Panc1 (cell line): ENCODE measurements around the gene GPD1. TPM values are rescaled to one million over a fixed set of nuclear protein-coding genes. Genes with fewer than 3 reads are reported as not detected.
A peak's percentile ranks its signal among the peaks of the same experiment; 100 is the strongest.

ENCODE experiments used
- ATAC-seq: fragments of 200-7000 bp; cut with Tn5 transposase; 2 replicates; pipeline ENCODE4 v1.9.1; 2020; ENCODE audit warnings: mild to moderate bottlenecking, moderate library complexity
- BruUV-seq: library from RNA; stranded (reverse); fragments of 400-500 nt; replicated peaks from 2 replicates; lab custom pipeline; 2021; lab: Mats Ljungman, UMichigan
- CTCF ChIA-PET: fragments of 300-600 bp; sonication (Branson Sonifier 250); formaldehyde crosslinking; loops from one replicate; lab custom pipeline; 2022; ENCODE audit warnings: antibody characterized with exemption; lab: Charles Lee
- POLR2A ChIA-PET: fragments of 300-600 bp; sonication (Branson Sonifier 250); formaldehyde crosslinking; loops from one replicate; lab custom pipeline; 2022; ENCODE audit warnings: antibody characterized with exemption; lab: Charles Lee
- DNase-seq: peaks from one replicate; pipeline ENCODE4 v3.0.0-alpha.2; 2010; ENCODE audit warnings: low read depth, low spot score
- H3K27ac ChIP-seq: 2 replicates; pipeline ENCODE4 v1.5.1; 2011; ENCODE audit warnings: mild to moderate bottlenecking, low read length, inconsistent platforms
- H3K27me3 ChIP-seq: fragments of 200-500 bp; sonication (Bioruptor generic); 2 replicates; pipeline ENCODE4 v1.6.0; 2014; ENCODE audit warnings: low read length, inconsistent platforms; ENCODE audit not compliant: control insufficient read depth, insufficient read depth
- H3K36me3 ChIP-seq: fragments of 200-500 bp; sonication (Bioruptor generic); 2 replicates; pipeline ENCODE4 v1.5.1; 2014; ENCODE audit warnings: inconsistent platforms, mild to moderate bottlenecking, low read length, moderate library complexity; ENCODE audit not compliant: control insufficient read depth, insufficient read depth
- H3K4me1 ChIP-seq: 2 replicates; pipeline ENCODE4 v1.5.1; 2011; ENCODE audit warnings: inconsistent platforms, mild to moderate bottlenecking, low read length, moderate library complexity; ENCODE audit not compliant: control insufficient read depth, insufficient read depth
- H3K4me3 ChIP-seq, 2 experiments: 2 replicates each; pipeline ENCODE4 v1.5.1; 2011 to 2012; ENCODE audit warnings: low read depth in 2 of 2, low read length in 2 of 2, mild to moderate bottlenecking in 2 of 2, inconsistent platforms in 1 of 2, moderate library complexity in 1 of 2
- H3K9me3 ChIP-seq: fragments of 200-500 bp; sonication (Bioruptor generic); 2 replicates; pipeline ENCODE4 v1.5.1; 2014; ENCODE audit warnings: low read depth, mild to moderate bottlenecking, inconsistent platforms, low read length, moderate library complexity; ENCODE audit not compliant: control insufficient read depth, insufficient read depth
- POLR2AphosphoS5 ChIP-seq: IDR thresholded peaks from 2 replicates; pipeline ENCODE4 v1.6.1; 2012; ENCODE audit warnings: mild to moderate bottlenecking, low read depth, low read length, moderate library complexity
- SIN3A ChIP-seq: IDR thresholded peaks from 2 replicates; pipeline ENCODE4 v1.6.1; 2012; ENCODE audit warnings: low read depth, mild to moderate bottlenecking, low read length, moderate library complexity, borderline replicate concordance; ENCODE audit not compliant: insufficient read depth
- TCF7L2 ChIP-seq: IDR thresholded peaks from 2 replicates; pipeline ENCODE4 v1.6.1; 2011; ENCODE audit warnings: mild to moderate bottlenecking, low read depth, low read length, inconsistent platforms
- in situ Hi-C: cut with HindIII; loops from 2 replicates; pipeline ENCODE4 v1.10.0; 2016; ENCODE audit warnings: low sequenced_read_pairs, low pct_unique_long_range_greater_than_20kb
- intact Hi-C: fragments of 100-400 bp; cut with micrococcal nuclease; formaldehyde crosslinking; loops from one replicate; pipeline ENCODE4 v1.10.0; 2022; ENCODE audit not compliant: unreplicated experiment
- total RNA-seq: library from RNA; stranded (reverse); gene quantifications from one replicate; pipeline ENCODE4 v1.2.1, GENCODE V29; 2021; ENCODE audit not compliant: unreplicated experiment
- TF ChIP-seq, protein P1 (sequence below), 2 experiments: IDR thresholded peaks; 2 replicates each; pipeline ENCODE4 v1.6.1; 2011 to 2012; ENCODE audit warnings: low read depth in 2 of 2, control low read depth in 1 of 2, low read length in 1 of 2, mild to moderate bottlenecking in 1 of 2, moderate library complexity in 1 of 2; ENCODE audit not compliant: insufficient read depth in 1 of 2
- TF ChIP-seq, protein P2 (sequence below): fragments of 450-650 bp; IDR thresholded peaks from 2 replicates; pipeline ENCODE4 v1.5.1; 2017; ENCODE audit warnings: mild to moderate bottlenecking

GPD1 gene
- total RNA-seq, 1 experiment from 2014 or later = 0.28 TPM

DNA sequence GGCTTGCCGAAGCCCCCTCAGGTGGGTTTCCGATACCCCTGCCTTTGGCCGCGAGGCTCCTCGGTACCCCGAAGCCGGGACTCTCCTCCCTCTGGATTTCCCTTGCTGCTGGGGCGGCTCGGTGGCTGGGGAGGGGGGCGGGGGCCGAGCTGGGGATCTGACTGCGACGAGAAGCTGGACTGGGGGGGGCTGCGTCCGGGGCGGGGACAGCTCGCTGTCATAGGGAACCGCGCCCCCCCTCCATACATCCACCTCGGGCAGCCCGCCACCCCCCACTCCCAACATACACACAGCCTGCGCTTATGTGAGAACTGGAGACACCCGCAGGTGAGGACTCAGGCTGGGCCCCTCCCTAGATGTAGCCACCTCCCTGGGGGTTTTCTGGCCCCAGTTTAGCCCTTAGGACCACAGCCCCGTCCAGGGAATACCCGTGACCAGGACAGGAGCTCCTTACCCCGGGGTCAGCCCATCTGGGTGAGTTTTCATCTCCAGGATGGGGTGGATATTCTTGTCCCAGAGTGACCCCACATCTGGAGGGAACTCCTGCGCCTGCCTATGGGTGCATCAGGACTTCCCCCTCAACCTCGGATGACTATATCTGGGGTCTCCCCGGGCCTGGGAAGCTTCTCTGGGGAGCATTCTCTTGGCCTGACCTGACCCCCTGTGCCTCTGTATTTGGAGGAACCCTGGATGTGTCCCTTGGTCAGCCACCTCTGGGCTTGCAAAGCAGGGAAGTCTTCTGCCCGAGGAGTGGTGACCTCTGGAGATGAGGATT is 45.7 kb upstream of the GPD1 start:
- CTCF ChIA-PET = interaction anchor here (0.5 to 0.7 kb wide), 4 partner anchors 60 to 493 kb away, joined by 3 read pairs; no protein-coding TSS in a partner anchor
- 0 out of 2 replicates have a peak, but pooled peaks cover 4% of the 10 kb centered on the region for H3K27me3 ChIP-seq

DNA sequence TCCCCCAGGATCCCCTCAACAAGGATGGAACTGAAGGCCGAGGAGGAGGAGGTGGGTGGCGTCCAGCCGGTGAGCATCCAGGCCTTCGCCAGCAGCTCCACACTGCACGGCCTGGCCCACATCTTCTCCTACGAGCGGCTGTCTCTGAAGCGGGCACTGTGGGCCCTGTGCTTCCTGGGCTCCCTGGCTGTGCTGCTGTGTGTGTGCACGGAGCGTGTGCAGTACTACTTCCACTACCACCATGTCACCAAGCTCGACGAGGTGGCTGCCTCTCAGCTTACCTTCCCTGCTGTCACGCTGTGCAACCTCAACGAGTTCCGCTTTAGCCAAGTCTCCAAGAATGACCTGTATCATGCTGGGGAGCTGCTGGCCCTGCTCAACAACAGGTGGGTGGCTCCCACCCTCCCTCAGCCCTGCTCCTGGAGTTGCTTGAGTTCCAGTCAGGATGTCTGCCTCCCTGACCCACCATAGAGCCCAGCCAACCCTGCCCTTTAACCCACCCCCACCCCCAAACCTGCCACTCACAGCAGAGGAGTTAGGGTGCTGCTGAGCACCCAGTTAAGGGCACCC is 45.0 kb upstream of the GPD1 start:
- TF ChIP-seq TCF7L2 = no peak
- TF ChIP-seq, protein P1, sequence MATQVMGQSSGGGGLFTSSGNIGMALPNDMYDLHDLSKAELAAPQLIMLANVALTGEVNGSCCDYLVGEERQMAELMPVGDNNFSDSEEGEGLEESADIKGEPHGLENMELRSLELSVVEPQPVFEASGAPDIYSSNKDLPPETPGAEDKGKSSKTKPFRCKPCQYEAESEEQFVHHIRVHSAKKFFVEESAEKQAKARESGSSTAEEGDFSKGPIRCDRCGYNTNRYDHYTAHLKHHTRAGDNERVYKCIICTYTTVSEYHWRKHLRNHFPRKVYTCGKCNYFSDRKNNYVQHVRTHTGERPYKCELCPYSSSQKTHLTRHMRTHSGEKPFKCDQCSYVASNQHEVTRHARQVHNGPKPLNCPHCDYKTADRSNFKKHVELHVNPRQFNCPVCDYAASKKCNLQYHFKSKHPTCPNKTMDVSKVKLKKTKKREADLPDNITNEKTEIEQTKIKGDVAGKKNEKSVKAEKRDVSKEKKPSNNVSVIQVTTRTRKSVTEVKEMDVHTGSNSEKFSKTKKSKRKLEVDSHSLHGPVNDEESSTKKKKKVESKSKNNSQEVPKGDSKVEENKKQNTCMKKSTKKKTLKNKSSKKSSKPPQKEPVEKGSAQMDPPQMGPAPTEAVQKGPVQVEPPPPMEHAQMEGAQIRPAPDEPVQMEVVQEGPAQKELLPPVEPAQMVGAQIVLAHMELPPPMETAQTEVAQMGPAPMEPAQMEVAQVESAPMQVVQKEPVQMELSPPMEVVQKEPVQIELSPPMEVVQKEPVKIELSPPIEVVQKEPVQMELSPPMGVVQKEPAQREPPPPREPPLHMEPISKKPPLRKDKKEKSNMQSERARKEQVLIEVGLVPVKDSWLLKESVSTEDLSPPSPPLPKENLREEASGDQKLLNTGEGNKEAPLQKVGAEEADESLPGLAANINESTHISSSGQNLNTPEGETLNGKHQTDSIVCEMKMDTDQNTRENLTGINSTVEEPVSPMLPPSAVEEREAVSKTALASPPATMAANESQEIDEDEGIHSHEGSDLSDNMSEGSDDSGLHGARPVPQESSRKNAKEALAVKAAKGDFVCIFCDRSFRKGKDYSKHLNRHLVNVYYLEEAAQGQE (IDR thresholded peaks at IDR 0.05; ENCODE audit: insufficient read depth in 1 of 2, low read depth in 2 of 2, low read length in 1 of 2) = no peak
- TF ChIP-seq POLR2AphosphoS5 = no peak
- TF ChIP-seq, protein P2, sequence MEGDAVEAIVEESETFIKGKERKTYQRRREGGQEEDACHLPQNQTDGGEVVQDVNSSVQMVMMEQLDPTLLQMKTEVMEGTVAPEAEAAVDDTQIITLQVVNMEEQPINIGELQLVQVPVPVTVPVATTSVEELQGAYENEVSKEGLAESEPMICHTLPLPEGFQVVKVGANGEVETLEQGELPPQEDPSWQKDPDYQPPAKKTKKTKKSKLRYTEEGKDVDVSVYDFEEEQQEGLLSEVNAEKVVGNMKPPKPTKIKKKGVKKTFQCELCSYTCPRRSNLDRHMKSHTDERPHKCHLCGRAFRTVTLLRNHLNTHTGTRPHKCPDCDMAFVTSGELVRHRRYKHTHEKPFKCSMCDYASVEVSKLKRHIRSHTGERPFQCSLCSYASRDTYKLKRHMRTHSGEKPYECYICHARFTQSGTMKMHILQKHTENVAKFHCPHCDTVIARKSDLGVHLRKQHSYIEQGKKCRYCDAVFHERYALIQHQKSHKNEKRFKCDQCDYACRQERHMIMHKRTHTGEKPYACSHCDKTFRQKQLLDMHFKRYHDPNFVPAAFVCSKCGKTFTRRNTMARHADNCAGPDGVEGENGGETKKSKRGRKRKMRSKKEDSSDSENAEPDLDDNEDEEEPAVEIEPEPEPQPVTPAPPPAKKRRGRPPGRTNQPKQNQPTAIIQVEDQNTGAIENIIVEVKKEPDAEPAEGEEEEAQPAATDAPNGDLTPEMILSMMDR = no peak
- no peak for TF ChIP-seq SIN3A
- CTCF ChIA-PET = interaction anchor here (0.5 to 0.9 kb wide), 3 partner anchors 23 to 494 kb away, joined by 3 to 4 read pairs (median 3); no protein-coding TSS in a partner anchor
- 0 out of 2 replicates have a peak, but pooled peaks cover 4% of the 10 kb centered on the region for H3K27me3 ChIP-seq
- no peak overlapping the region for H3K4me3 ChIP-seq
- in situ Hi-C loops = no loop called here
- no peaks in the 10 kb centered on the region for H3K36me3 ChIP-seq
- no peak overlapping the region for H3K27ac ChIP-seq
- POLR2A ChIA-PET = no interaction called here
- peaks cover 13% of the 10 kb centered on the region for H3K4me1 ChIP-seq
- ATAC-seq (no peak), DNase-seq (no peak)
- intact Hi-C loops = loop anchor here (5.0 to 10.0 kb wide), 2 partner anchors 92 to 194 kb away; no protein-coding TSS in a partner anchor
- H3K9me3 ChIP-seq = no peaks in the 10 kb centered on the region
- BruUV-seq = no TSS peak

More for the DNA sequence above, 45.7 kb upstream of the GPD1 start:
- no peak overlapping the region for H3K27ac ChIP-seq
- intact Hi-C loops = loop anchor here (5.0 to 10.0 kb wide), 2 partner anchors 91 to 193 kb away; no protein-coding TSS in a partner anchor
- peaks cover 13% of the 10 kb centered on the region for H3K4me1 ChIP-seq
- ATAC-seq (peak; percentile 22), DNase-seq (no peak)
- H3K36me3 ChIP-seq = no peaks in the 10 kb centered on the region
- H3K4me3 ChIP-seq = peak overlapping the region; percentile 37 to 59; a peak in 3 of 4 replicates
- no peaks in the 10 kb centered on the region for H3K9me3 ChIP-seq
- in situ Hi-C loops = no loop called here
- BruUV-seq = no TSS peak
- TF ChIP-seq, protein P1 (IDR thresholded peaks at IDR 0.05; ENCODE audit: insufficient read depth in 1 of 2, low read depth in 2 of 2, low read length in 1 of 2) = no peak
- TF ChIP-seq TCF7L2 = no peak
- TF ChIP-seq POLR2AphosphoS5 = no peak
- POLR2A ChIA-PET = no interaction called here
